SK-N-MC (cell line): ENCODE results near the gene MZB1.

Experiments
- DNase-seq: peaks from one replicate; pipeline ENCODE4 v3.0.0-alpha.2; 2011; ENCODE audit warnings: low read depth, low spot score
- H3K27ac ChIP-seq: fragments of 200-600 bp; sonication (generic); 2 replicates; pipeline ENCODE4 v1.5.1; 2016; ENCODE audit warnings: mixed run types
- H3K36me3 ChIP-seq: fragments of 200-600 bp; sonication (generic); 2 replicates; pipeline ENCODE4 v1.6.1; 2017; ENCODE audit warnings: antibody characterized with exemption, low read length, mixed read lengths; ENCODE audit not compliant: insufficient read depth
- H3K4me3 ChIP-seq: fragments of 200-600 bp; sonication (generic); 2 replicates; pipeline ENCODE4 v1.5.1; 2016
- H3K9ac ChIP-seq: fragments of 200-600 bp; sonication (generic); 2 replicates; pipeline ENCODE4 v1.8.0; 2017; ENCODE audit warnings: mixed run types, mixed read lengths; ENCODE audit not compliant: insufficient read length
- H3K9me3 ChIP-seq: fragments of 200-600 bp; sonication (generic); 2 replicates; pipeline ENCODE4 v1.6.1; 2017; ENCODE audit warnings: low read depth, mild to moderate bottlenecking, antibody characterized with exemption, low read length, moderate library complexity, mixed read lengths
- EZH2 ChIP-seq: fragments of 200-600 bp; sonication (generic); IDR thresholded peaks from one replicate; pipeline ENCODE4 v1.6.1; 2017; ENCODE audit warnings: antibody characterized with exemption
- FOXP2 ChIP-seq: optimal IDR thresholded peaks from 2 replicates; pipeline ENCODE3; 2011; ENCODE audit warnings: mild to moderate bottlenecking, moderate library complexity; ENCODE audit not compliant: insufficient read depth; ENCODE audit errors: extremely low read length, control extremely low read depth
- POLR2AphosphoS5 ChIP-seq: IDR thresholded peaks from 2 replicates; pipeline ENCODE4 v1.6.1; 2012; ENCODE audit warnings: mild to moderate bottlenecking, low read depth, low read length, borderline replicate concordance

Gene MZB1

GRCh38 chr5:139404484-139404840, 14.7 kb upstream of the MZB1 start:
- TF ChIP-seq FOXP2 (no peak), POLR2AphosphoS5 (no peak), EZH2 (no peak)
- peak overlapping the region; percentile 72 for H3K9ac ChIP-seq
- no peak for DNase-seq
- peak overlapping the region; percentile 83 for H3K4me3 ChIP-seq
- no peaks in the 10 kb centered on the region for H3K9me3 ChIP-seq
- peak overlapping the region; percentile 95 for H3K27ac ChIP-seq
- H3K36me3 ChIP-seq, result no peaks in the 10 kb centered on the region

- peak within 1 kb of the TSS; percentile 74 for H3K9ac ChIP-seq
- no peaks in the 10 kb centered on the region for H3K9me3 ChIP-seq
- H3K27ac ChIP-seq, result peak within 1 kb of the TSS; percentile 95
- H3K4me3 ChIP-seq, result peak within 1 kb of the TSS; percentile 83
- H3K36me3 ChIP-seq, result no peaks in the 10 kb centered on the region
- TF ChIP-seq EZH2, result no peak
- peak; percentile 11 for TF ChIP-seq FOXP2
- peak; percentile 67 for TF ChIP-seq POLR2AphosphoS5
- peak; percentile 95 for DNase-seq
These were observed 14.2 kb upstream of the MZB1 start, which contains the start of gene SPATA24 for GRCh38 chr5:139403787-139404483. Gene SPATA24, minus strand, starts transcription at chr5:139404089. Its CDS starts 29 bp downstream, at chr5:139404060.

GRCh38 chr5:139403418-139403786, 13.7 kb upstream of the MZB1 start:
- TF ChIP-seq EZH2, result no peak
- no peak for TF ChIP-seq POLR2AphosphoS5
- no peak for TF ChIP-seq FOXP2
- no peak for DNase-seq
- no peaks in the 10 kb centered on the region for H3K36me3 ChIP-seq
- no peaks in the 10 kb centered on the region for H3K9me3 ChIP-seq
- peak overlapping the region; percentile 95 for H3K27ac ChIP-seq
- peak overlapping the region; percentile 74 for H3K9ac ChIP-seq
- peak overlapping the region; percentile 83 for H3K4me3 ChIP-seq

- TF ChIP-seq EZH2 (no peak), FOXP2 (no peak), POLR2AphosphoS5 (no peak)
- Histone ChIP-seq H3K9me3 (no peaks in the 10 kb centered on the region), H3K27ac (no peak overlapping the region; the same call in 1 of the 2 replicates), H3K9ac (no peak overlapping the region), H3K36me3 (no peaks in the 10 kb centered on the region), H3K4me3 (peak overlapping the region; percentile 83)
- DNase-seq, result no peak
These were observed 12.9 kb upstream of the MZB1 start for GRCh38 chr5:139402561-139403158.

GRCh38 chr5:139401546-139401945, 11.8 kb upstream of the MZB1 start:
- Histone ChIP-seq H3K27ac (no peak overlapping the region), H3K36me3 (no peaks in the 10 kb centered on the region), H3K9ac (no peak overlapping the region), H3K4me3 (no peak overlapping the region), H3K9me3 (no peaks in the 10 kb centered on the region)
- TF ChIP-seq FOXP2 (no peak), POLR2AphosphoS5 (no peak), EZH2 (no peak)
- DNase-seq, result no peak

- DNase-seq, result no peak
- Histone ChIP-seq H3K4me3 (no peak overlapping the region), H3K36me3 (no peaks in the 10 kb centered on the region), H3K9ac (no peak overlapping the region), H3K27ac (no peak overlapping the region), H3K9me3 (no peaks in the 10 kb centered on the region)
- TF ChIP-seq FOXP2, result no peak
- TF ChIP-seq EZH2, result no peak
- TF ChIP-seq POLR2AphosphoS5, result no peak
These were observed 9.9 kb upstream of the MZB1 start for GRCh38 chr5:139399501-139400121.

GRCh38 chr5:139397921-139398320, 8.2 kb upstream of the MZB1 start:
- Histone ChIP-seq H3K27ac (no peak overlapping the region), H3K9me3 (no peaks in the 10 kb centered on the region)
- DNase-seq, result no peak

GRCh38 chr5:139396691-139397090, 7.0 kb upstream of the MZB1 start:
- H3K9me3 ChIP-seq, result no peaks in the 10 kb centered on the region
- H3K36me3 ChIP-seq, result no peaks in the 10 kb centered on the region
- no peak for DNase-seq
- no peak overlapping the region for H3K9ac ChIP-seq
- TF ChIP-seq EZH2 (no peak), FOXP2 (no peak)
- no peak overlapping the region for H3K4me3 ChIP-seq
- no peak overlapping the region for H3K27ac ChIP-seq

More at GRCh38 chr5:139397921-139398320, 8.2 kb upstream of the MZB1 start:
- Histone ChIP-seq H3K36me3 (no peaks in the 10 kb centered on the region), H3K9ac (no peak overlapping the region), H3K4me3 (no peak overlapping the region)
- TF ChIP-seq FOXP2 (no peak), EZH2 (no peak), POLR2AphosphoS5 (no peak)

GRCh38 chr5:139395844-139396640, 6.3 kb upstream of the MZB1 start:
- Histone ChIP-seq H3K36me3 (no peaks in the 10 kb centered on the region), H3K9me3 (no peaks in the 10 kb centered on the region), H3K27ac (no peak overlapping the region), H3K9ac (no peak overlapping the region), H3K4me3 (no peak overlapping the region)
- no peak for DNase-seq
- TF ChIP-seq FOXP2, result no peak
- no peak for TF ChIP-seq POLR2AphosphoS5
- TF ChIP-seq EZH2, result no peak
